Mammary epithelial cell (primary cell): ENCODE measurements around the gene RAD51B.

Source experiments
- EZH2 ChIP-seq: IDR thresholded peaks from 2 replicates; pipeline ENCODE4 v1.6.1; 2012; ENCODE audit warnings: low read length, inconsistent platforms, borderline replicate concordance
- TF ChIP-seq, protein P1 (sequence below), 2 donors: IDR thresholded peaks in 1 of 2; conservative IDR thresholded peaks in 1 of 2; 2 replicates each; pipeline ENCODE4 v1.5.1; 2011 to 2012; ENCODE audit warnings: inconsistent platforms in 2 of 2, low read length in 2 of 2, mild to moderate bottlenecking in 2 of 2, control low read depth in 1 of 2, low read depth in 1 of 2; ENCODE audit not compliant: insufficient read depth in 1 of 2; ENCODE audit errors: extremely low read depth in 1 of 2

DNA sequence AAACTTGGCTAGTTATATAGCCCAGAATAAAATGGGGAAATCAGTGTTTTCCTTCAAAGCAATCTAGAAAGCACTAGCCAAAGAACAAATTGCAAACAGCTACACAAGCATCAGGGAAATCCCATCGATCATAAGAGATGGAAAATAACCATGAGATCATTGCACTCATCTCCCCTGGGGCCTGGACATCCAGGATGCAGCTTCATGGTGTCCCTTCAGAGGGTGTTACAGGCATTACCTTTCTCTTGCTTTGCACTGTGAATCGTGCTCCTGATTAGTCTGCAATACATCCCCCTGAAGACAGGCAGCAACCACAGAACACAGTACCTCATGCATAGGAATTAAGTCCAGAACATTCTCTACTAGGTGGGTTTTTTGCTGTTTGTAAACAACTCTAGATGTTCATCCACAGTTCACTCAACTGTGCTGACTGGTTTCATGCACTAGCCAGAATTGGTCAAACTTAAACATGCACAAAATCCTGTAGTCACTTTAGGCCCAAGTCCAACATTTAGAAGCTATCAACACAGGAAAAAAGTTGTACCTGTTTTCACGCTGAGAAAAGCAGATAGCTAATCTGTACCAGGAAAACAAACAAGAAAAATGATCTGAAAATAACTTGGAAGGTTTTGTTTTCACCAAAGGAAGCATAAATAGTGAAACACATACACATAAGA lies 853.2 kb downstream of the RAD51B start:
- TF ChIP-seq, protein P1, sequence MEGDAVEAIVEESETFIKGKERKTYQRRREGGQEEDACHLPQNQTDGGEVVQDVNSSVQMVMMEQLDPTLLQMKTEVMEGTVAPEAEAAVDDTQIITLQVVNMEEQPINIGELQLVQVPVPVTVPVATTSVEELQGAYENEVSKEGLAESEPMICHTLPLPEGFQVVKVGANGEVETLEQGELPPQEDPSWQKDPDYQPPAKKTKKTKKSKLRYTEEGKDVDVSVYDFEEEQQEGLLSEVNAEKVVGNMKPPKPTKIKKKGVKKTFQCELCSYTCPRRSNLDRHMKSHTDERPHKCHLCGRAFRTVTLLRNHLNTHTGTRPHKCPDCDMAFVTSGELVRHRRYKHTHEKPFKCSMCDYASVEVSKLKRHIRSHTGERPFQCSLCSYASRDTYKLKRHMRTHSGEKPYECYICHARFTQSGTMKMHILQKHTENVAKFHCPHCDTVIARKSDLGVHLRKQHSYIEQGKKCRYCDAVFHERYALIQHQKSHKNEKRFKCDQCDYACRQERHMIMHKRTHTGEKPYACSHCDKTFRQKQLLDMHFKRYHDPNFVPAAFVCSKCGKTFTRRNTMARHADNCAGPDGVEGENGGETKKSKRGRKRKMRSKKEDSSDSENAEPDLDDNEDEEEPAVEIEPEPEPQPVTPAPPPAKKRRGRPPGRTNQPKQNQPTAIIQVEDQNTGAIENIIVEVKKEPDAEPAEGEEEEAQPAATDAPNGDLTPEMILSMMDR (conservative IDR thresholded peaks at IDR 0.05 in 1 of 2, IDR thresholded peaks at IDR 0.05 in 1 of 2; ENCODE audit: extremely low read depth in 1 of 2, insufficient read depth in 1 of 2, low read depth in 1 of 2, low read length in 2 of 2), result no peak
- no peak for TF ChIP-seq EZH2
